G401 (cell line): ENCODE measurements around the gene TRIP4. TPM values are rescaled to one million over a fixed set of nuclear protein-coding genes. Genes with fewer than 3 reads are reported as not detected.

Source experiments
- total RNA-seq: library from RNA; depleted of rRNA; stranded (reverse); fragments of >200 nt; shearing (Covaris generic); gene quantifications from 2 replicates; pipeline ENCODE4 v1.2.3, GENCODE V29; 2014; rRNA removed

TRIP4 gene
- total RNA-seq, 1 experiment from 2014 or later = 25.7 TPM

Other genes with a start within 250 kb of the TRIP4 start
- gene SNX22, start 236.1 kb upstream of the TRIP4 start, total RNA-seq = 18.2 and 24.7 TPM in 2 replicates
- 580 and 591 TPM in 2 replicates for gene PPIB, start 224.8 kb upstream of the TRIP4 start, total RNA-seq
- 11.6 and 15.7 TPM in 2 replicates for gene CSNK1G1, start 31.7 kb upstream of the TRIP4 start, total RNA-seq
- gene PCLAF, start 6.4 kb upstream of the TRIP4 start, total RNA-seq = 50.8 and 138 TPM in 2 replicates
- gene ZNF609, start 72.7 kb downstream of the TRIP4 start, total RNA-seq = 11.6 and 17.0 TPM in 2 replicates